CD4-positive, alpha-beta memory T cell (primary cell): ENCODE measurements around the gene CRKL. TPM values are rescaled to one million over a fixed set of nuclear protein-coding genes. Genes with fewer than 3 reads are reported as not detected.

Experiments
- CTCF ChIA-PET: fragments of 350-600 bp; sonication (Branson Sonifier 250); formaldehyde crosslinking; loops from one replicate; lab custom pipeline; 2021; ENCODE audit warnings: inconsistent platforms; ENCODE audit not compliant: partially characterized antibody; lab: Charles Lee
- POLR2A ChIA-PET: fragments of 350-600 bp; sonication (Branson Sonifier 250); formaldehyde crosslinking; loops from one replicate; lab custom pipeline; 2021; ENCODE audit not compliant: partially characterized antibody; lab: Charles Lee
- DNase-seq, 5 donors: peaks; one replicate each; pipeline versions ENCODE4 v3.0.0 to v3.0.0-alpha.2; 2020 to 2022; ENCODE audit warnings: mixed read lengths in 1 of 5
- H3K27ac ChIP-seq: one replicate; pipeline ENCODE4 v1.7.0; 2013; ENCODE audit warnings: low read depth, low read length
- H3K27me3 ChIP-seq: 2 replicates; pipeline ENCODE4 v1.7.0; 2013; ENCODE audit warnings: mild to moderate bottlenecking, low read length, moderate library complexity; ENCODE audit not compliant: insufficient read depth
- H3K36me3 ChIP-seq: 2 replicates; pipeline ENCODE4 v1.7.0; 2013; ENCODE audit warnings: mild to moderate bottlenecking, low read length, moderate library complexity; ENCODE audit not compliant: insufficient read depth
- H3K4me1 ChIP-seq: 2 replicates; pipeline ENCODE4 v1.7.0; 2013; ENCODE audit warnings: mild to moderate bottlenecking, low read length, moderate library complexity; ENCODE audit not compliant: insufficient read depth
- H3K4me3 ChIP-seq, 2 donors: one replicate each; pipeline ENCODE4 v1.7.0; 2013; ENCODE audit warnings: low read length in 2 of 2, mild to moderate bottlenecking in 1 of 2
- H3K9me3 ChIP-seq, 2 donors: one replicate each; pipeline ENCODE4 v1.7.0; 2013; ENCODE audit warnings: low read length in 2 of 2, control low read depth in 1 of 2; ENCODE audit not compliant: control insufficient read depth in 1 of 2
- H3K27ac Mint-ChIP-seq, 7 donors: one replicate each; pipeline ENCODE4 v1.8.0; 2020 to 2021; ENCODE audit warnings: mixed read lengths in 7 of 7, mild to moderate bottlenecking in 6 of 7, inconsistent platforms in 3 of 7, moderate library complexity in 3 of 7
- H3K27me3 Mint-ChIP-seq, 2 donors: one replicate each; pipeline ENCODE4 v1.8.0; 2020 to 2021; ENCODE audit warnings: mixed read lengths in 2 of 2
- H3K36me3 Mint-ChIP-seq, 2 donors: one replicate each; pipeline ENCODE4 v1.8.0; 2020 to 2021; ENCODE audit warnings: mixed read lengths in 2 of 2, inconsistent platforms in 1 of 2, mild to moderate bottlenecking in 1 of 2
- H3K4me1 Mint-ChIP-seq, 4 donors: one replicate each; pipeline ENCODE4 v1.8.0; 2020 to 2021; ENCODE audit warnings: mixed read lengths in 4 of 4, mild to moderate bottlenecking in 1 of 4
- H3K4me3 Mint-ChIP-seq, 8 donors: one replicate each; pipeline ENCODE4 v1.8.0; 2020 to 2021; ENCODE audit warnings: mixed read lengths in 8 of 8, mild to moderate bottlenecking in 7 of 8, moderate library complexity in 6 of 8, inconsistent platforms in 3 of 8
- H3K9me3 Mint-ChIP-seq, 8 donors: one replicate each; pipeline ENCODE4 v1.8.0; 2020 to 2021; ENCODE audit warnings: mixed read lengths in 8 of 8, mild to moderate bottlenecking in 5 of 8, inconsistent platforms in 3 of 8, moderate library complexity in 1 of 8
- intact Hi-C: fragments of 100-400 bp; cut with micrococcal nuclease; formaldehyde crosslinking; loops from one replicate; pipeline ENCODE4 v1.15.1; 2023
- polyA plus RNA-seq, 2 donors: library from polyadenylated mRNA; unstranded; fragments of 300-500 nt; fragmentation: Illumina TruSeq; gene quantifications; one replicate each; pipeline ENCODE4 v1.2.3, GENCODE V29; 2021
- total RNA-seq, 2 experiments: library from RNA; stranded (reverse); gene quantifications; one replicate each; pipeline ENCODE4 v1.2.3, GENCODE V29; 2021

CRKL gene
- total and polyA plus RNA-seq, 4 experiments from 2014 or later = 39.9 to 86.5 (median 68.2) TPM

DNA sequence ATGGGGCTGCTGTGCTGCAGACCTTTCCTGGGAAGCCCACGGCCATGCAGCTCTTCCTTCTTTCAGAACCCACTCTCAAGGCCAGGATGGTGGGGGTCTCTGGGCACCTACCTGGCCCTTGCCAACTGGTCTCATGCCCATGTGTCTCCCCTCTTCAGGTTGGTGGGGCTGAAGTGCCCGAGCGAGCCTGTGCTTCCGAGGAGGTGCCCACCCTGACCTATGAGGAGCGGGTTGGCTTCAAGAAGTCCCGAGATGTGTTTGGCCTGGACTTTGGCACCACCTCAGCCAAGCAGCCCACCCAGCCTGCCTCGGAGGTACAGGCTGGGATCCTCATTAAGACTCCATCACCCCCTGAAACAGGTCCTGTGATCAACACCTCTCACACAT, 74.8 kb downstream of the CRKL start:
- H3K27ac Mint-ChIP-seq = peak overlapping the region in 1 of 7 donors; percentile 36
- H3K4me1 Mint-ChIP-seq = peaks cover 2 to 8% (median 4%) of the 10 kb centered on the region in 4 donors
- Histone ChIP-seq H3K4me1 (no peaks in the 10 kb centered on the region), H3K27me3 (no peaks in the 10 kb centered on the region), H3K27ac (no peak overlapping the region), H3K4me3 (no peak overlapping the region), H3K36me3 (peaks cover 16% of the 10 kb centered on the region), H3K9me3 (no peaks in the 10 kb centered on the region)
- H3K4me3 Mint-ChIP-seq = no peak overlapping the region
- H3K9me3 Mint-ChIP-seq = no peaks in the 10 kb centered on the region
- H3K36me3 Mint-ChIP-seq = peaks cover 0 to 32% of the 10 kb centered on the region in 2 donors
- no peaks in the 10 kb centered on the region for H3K27me3 Mint-ChIP-seq
- intact Hi-C loops = no loop called here
- ChIA-PET CTCF (no interaction called here), POLR2A (interaction anchor here (1.4 kb wide), 1 partner anchor 10 kb away, joined by 4 read pairs; the partner anchor contains the start of gene LZTR1)
- no peak for DNase-seq

DNA sequence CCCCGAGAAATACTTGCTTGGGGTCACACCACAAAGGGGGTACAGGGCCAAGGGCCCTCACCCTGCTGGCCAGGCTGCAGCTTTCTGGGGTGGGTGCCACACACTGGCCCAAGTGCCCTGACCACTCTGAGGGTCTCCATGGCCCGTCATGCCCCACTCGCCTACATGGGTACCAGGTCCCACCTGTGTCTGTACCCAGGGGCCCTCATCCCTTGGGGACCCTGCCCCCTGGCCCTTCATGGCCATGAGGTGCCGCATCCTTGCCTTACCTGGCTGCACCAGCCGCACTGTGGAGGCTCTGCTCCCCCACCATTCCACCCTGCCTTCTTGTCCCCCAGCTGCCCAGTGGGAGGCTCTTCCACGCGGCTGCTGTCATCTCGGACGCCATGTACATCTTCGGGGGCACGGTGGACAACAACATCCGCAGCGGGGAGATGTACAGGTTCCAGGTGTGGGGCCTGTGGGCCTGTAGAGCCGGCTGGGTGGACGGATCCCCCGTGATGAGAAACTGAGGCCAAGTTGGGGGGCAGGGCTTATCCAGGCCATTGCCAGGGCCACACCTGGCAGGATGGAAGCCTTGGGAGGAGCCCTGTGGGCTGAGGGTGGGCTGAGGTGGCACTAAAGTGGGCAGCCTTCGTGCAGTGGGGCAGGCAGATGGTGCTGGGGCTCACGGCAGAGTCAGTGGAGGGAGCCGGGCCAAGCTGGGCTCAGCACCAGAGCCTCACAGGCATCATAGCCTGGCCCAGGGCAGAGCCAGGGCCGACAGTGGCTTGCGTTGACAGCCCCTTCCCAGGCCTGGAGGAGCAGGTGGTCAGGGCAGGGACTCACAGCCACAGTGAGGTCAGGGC, 75.5 kb downstream of the CRKL start:
- ChIA-PET CTCF (no interaction called here), POLR2A (interaction anchor here (1.4 kb wide), 1 partner anchor 10 kb away, joined by 4 read pairs; the partner anchor contains the start of gene LZTR1)
- Histone ChIP-seq H3K9me3 (no peaks in the 10 kb centered on the region), H3K36me3 (peaks cover 18% of the 10 kb centered on the region), H3K27ac (no peak overlapping the region), H3K27me3 (no peaks in the 10 kb centered on the region), H3K4me3 (no peak overlapping the region), H3K4me1 (no peaks in the 10 kb centered on the region)
- intact Hi-C loops = no loop called here
- H3K4me3 Mint-ChIP-seq = no peak overlapping the region
- H3K36me3 Mint-ChIP-seq = peaks cover 0 to 30% of the 10 kb centered on the region in 2 donors
- DNase-seq = no peak
- peak overlapping the region in 2 of 7 donors; percentile 11 to 27 for H3K27ac Mint-ChIP-seq
- peaks cover 2 to 8% (median 4%) of the 10 kb centered on the region in 4 donors for H3K4me1 Mint-ChIP-seq
- no peaks in the 10 kb centered on the region for H3K27me3 Mint-ChIP-seq
- no peaks in the 10 kb centered on the region for H3K9me3 Mint-ChIP-seq

DNA sequence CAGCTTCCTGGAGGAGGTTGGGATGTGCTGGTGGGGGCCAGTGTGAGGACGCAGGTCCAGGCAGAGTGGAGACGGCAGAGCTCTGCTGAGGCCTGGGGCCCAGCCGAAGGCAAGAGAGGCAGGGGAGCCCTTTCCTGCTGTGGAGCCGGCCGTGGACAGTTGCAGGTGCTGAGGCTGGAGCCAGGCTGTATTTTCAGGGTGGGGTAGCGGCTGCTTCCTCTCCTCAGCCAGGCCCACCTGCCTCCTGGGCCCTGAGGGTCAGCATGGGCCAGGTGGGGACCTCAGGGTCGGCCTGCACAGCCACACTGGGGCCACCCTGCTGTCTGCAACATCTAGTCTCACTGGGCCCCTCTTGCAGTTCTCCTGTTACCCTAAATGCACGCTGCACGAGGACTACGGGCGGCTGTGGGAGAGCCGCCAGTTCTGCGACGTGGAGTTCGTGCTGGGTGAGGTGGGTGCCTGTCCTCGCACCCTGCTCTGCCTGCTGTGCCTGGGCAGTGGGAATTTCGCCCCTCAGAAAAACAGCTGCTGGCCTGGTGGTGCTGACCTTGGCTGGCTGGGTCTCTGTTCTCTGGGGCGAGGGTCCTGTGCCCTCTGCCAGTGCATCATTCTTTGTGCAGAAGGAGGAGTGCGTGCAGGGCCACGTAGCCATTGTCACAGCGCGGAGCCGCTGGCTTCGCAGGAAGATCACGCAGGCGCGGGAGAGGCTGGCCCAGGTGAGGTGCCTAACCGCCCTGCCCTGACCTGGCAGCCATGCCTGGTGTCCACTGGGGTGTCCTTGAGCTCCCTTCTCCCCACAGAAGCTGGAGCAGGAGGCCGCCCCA, 76.3 kb downstream of the CRKL start:
- Histone ChIP-seq H3K4me1 (no peaks in the 10 kb centered on the region), H3K4me3 (no peak overlapping the region), H3K27me3 (no peaks in the 10 kb centered on the region), H3K36me3 (peaks cover 23% of the 10 kb centered on the region), H3K27ac (no peak overlapping the region), H3K9me3 (no peaks in the 10 kb centered on the region)
- Mint-ChIP-seq H3K4me3 (no peak overlapping the region), H3K9me3 (no peaks in the 10 kb centered on the region), H3K4me1 (peaks cover 2 to 8% (median 5%) of the 10 kb centered on the region in 4 donors), H3K27ac (peak overlapping the region in 1 of 7 donors; percentile 11), H3K27me3 (no peaks in the 10 kb centered on the region), H3K36me3 (peaks cover 0 to 33% of the 10 kb centered on the region in 2 donors)
- intact Hi-C loops = no loop called here
- ChIA-PET POLR2A (interaction anchor here (0.6 to 1.4 kb wide), 2 partner anchors 9 to 11 kb away, joined by 3 to 4 read pairs; partner anchors contain the start of genes LZTR1 and THAP7), CTCF (no interaction called here)
- DNase-seq = no peak

GRCh38 chr22:20994128-20994901, 77.1 kb downstream of the CRKL start:
- H3K27me3 Mint-ChIP-seq = no peaks in the 10 kb centered on the region
- H3K27me3 ChIP-seq = no peaks in the 10 kb centered on the region
- intact Hi-C loops = no loop called here
- POLR2A ChIA-PET = interaction anchor here (0.6 kb wide), 1 partner anchor 8 kb away, joined by 3 read pairs; the partner anchor contains the start of gene THAP7
- CTCF ChIA-PET = no interaction called here
- H3K4me1 Mint-ChIP-seq = peaks cover 2 to 15% (median 5%) of the 10 kb centered on the region in 4 donors
- H3K4me1 ChIP-seq = no peaks in the 10 kb centered on the region
- no peak overlapping the region for H3K4me3 ChIP-seq
- H3K36me3 ChIP-seq = peaks cover 28% of the 10 kb centered on the region
- H3K9me3 Mint-ChIP-seq = no peaks in the 10 kb centered on the region
- H3K27ac ChIP-seq = no peak overlapping the region
- peak overlapping the region in 1 of 7 donors; percentile 27 for H3K27ac Mint-ChIP-seq
- H3K4me3 Mint-ChIP-seq = no peak overlapping the region
- no peak for DNase-seq
- H3K9me3 ChIP-seq = no peaks in the 10 kb centered on the region
- peaks cover 0 to 39% of the 10 kb centered on the region in 2 donors for H3K36me3 Mint-ChIP-seq

DNA sequence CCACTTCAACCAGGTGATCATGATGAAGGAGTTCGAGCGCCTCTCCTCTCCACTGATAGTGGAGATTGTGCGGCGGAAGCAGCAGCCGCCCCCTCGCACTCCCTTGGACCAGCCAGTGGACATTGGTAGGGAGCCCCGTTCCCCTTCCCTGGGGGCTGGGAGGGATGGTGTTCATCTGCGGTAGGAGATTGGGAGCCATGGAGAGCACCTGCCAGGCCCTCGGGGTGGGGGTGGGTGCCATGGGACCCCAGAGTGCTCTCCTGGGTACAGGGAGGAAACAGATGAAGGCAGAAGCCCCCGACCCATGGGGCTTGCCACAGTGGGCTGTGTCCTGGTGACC, 77.7 kb downstream of the CRKL start:
- Mint-ChIP-seq H3K4me3 (no peak overlapping the region), H3K4me1 (peaks cover 1 to 15% (median 5%) of the 10 kb centered on the region in 4 donors), H3K36me3 (peaks cover 0 to 39% of the 10 kb centered on the region in 2 donors), H3K9me3 (no peaks in the 10 kb centered on the region), H3K27ac (peak overlapping the region in 1 of 7 donors; percentile 27), H3K27me3 (no peaks in the 10 kb centered on the region)
- Histone ChIP-seq H3K36me3 (peaks cover 34% of the 10 kb centered on the region), H3K9me3 (no peaks in the 10 kb centered on the region), H3K4me3 (no peak overlapping the region), H3K27ac (no peak overlapping the region), H3K4me1 (peaks cover 4% of the 10 kb centered on the region), H3K27me3 (no peaks in the 10 kb centered on the region)
- POLR2A ChIA-PET = no interaction called here
- DNase-seq = no peak
- CTCF ChIA-PET = no interaction called here
- intact Hi-C loops = no loop called here

DNA sequence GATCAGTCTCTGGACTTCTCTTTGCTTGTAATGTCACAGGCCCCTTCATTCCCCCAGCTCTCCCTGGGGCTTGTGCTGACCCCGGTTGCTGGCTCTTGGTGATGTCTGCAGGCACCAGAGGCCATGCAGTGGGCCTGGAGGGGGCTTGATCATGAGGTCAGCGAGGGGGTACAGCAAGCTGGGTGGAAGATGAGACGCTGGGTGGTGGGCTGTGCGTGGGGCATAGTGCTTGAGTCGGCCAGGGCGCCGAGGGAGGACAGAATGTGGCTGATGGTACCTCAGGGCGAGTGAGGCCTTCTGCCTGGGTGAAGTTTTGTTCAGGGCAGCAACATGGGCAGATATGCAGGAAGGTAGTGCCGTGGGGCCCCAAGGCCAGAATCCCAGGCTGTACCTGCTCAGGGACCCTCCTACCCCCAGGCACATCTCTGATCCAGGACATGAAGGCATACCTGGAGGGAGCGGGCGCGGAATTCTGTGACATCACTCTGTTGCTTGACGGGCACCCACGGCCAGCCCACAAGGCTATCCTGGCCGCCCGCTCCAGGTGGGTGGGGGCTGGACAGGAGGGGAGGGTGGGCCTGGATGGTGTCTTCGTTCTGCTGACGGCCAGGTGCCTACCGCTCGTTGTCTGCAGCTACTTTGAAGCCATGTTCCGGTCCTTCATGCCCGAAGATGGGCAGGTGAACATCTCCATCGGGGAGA, 78.3 kb downstream of the CRKL start:
- H3K27ac ChIP-seq = no peak overlapping the region
- peaks cover 10% of the 10 kb centered on the region for H3K4me1 ChIP-seq
- CTCF ChIA-PET = no interaction called here
- Mint-ChIP-seq H3K36me3 (peaks cover 0 to 36% of the 10 kb centered on the region in 2 donors), H3K4me3 (no peak overlapping the region), H3K9me3 (no peaks in the 10 kb centered on the region), H3K4me1 (peaks cover 1 to 20% (median 5%) of the 10 kb centered on the region in 4 donors), H3K27me3 (no peaks in the 10 kb centered on the region), H3K27ac (peak overlapping the region in 2 of 7 donors; percentile 27 to 36)
- DNase-seq = no peak
- H3K27me3 ChIP-seq = no peaks in the 10 kb centered on the region
- POLR2A ChIA-PET = interaction anchor here (1.1 kb wide), 1 partner anchor 13 kb away, joined by 4 read pairs; the partner anchor contains the start of gene LZTR1
- intact Hi-C loops = no loop called here
- peaks cover 39% of the 10 kb centered on the region for H3K36me3 ChIP-seq
- H3K4me3 ChIP-seq = no peak overlapping the region
- H3K9me3 ChIP-seq = no peaks in the 10 kb centered on the region
